PC-3 (cell line): Measurements from ENCODE around the gene ENHO.

Source experiments
- CTCF ChIP-seq: fragments of 300-600 bp; sonication (generic); conservative IDR thresholded peaks from 2 replicates; pipeline ENCODE4 v1.5.1; 2017; ENCODE audit warnings: antibody characterized with exemption, low read depth, mild to moderate bottlenecking, low read length
- EZH2 ChIP-seq: fragments of 300-600 bp; sonication (generic); IDR thresholded peaks from one replicate; pipeline ENCODE4 v1.6.1; 2017; ENCODE audit warnings: antibody characterized with exemption, mild to moderate bottlenecking, low read length; ENCODE audit not compliant: unreplicated experiment

GRCh38 chr9:34515959-34516358, 6.8 kb downstream of the ENHO start:
- TF ChIP-seq EZH2 = no peak
- no peak for TF ChIP-seq CTCF
